Mucosa of descending colon (tissue), 3 donors: ENCODE results near the gene SMC3. TPM values are rescaled to one million over a fixed set of nuclear protein-coding genes. Genes with fewer than 3 reads are reported as not detected.
"Not testable (repeated sequence)": the region's sequence is repeated elsewhere in the genome, so short reads cannot be mapped to it uniquely, and the experiment has no call there.

Experiments used
- ATAC-seq: fragments of 200-7000 bp; cut with Tn5 transposase; one replicate; pipeline ENCODE4 v1.9.1; 2020; ENCODE audit warnings: mild to moderate bottlenecking, moderate library complexity
- DNase-seq, 3 donors: peaks; one replicate each; pipeline ENCODE4 v3.0.0-alpha.2; 2020
- H3K36me3 ChIP-seq: fragments of 200-600 bp; one replicate; pipeline ENCODE4 v1.8.0; 2021; ENCODE audit warnings: low read depth, mild to moderate bottlenecking
- H3K4me1 ChIP-seq: fragments of 200-600 bp; one replicate; pipeline ENCODE4 v1.8.0; 2021; ENCODE audit warnings: low read depth, mild to moderate bottlenecking
- H3K4me3 ChIP-seq: fragments of 200-600 bp; one replicate; pipeline ENCODE4 v1.8.0; 2021; ENCODE audit warnings: mild to moderate bottlenecking
- H3K9me3 ChIP-seq: fragments of 200-600 bp; one replicate; pipeline ENCODE4 v1.8.0; 2021; ENCODE audit warnings: mild to moderate bottlenecking
- CTCF ChIP-seq: fragments of 200-600 bp; IDR thresholded peaks from one replicate; pipeline ENCODE4 v1.8.0; 2022; ENCODE audit warnings: antibody characterized with exemption, mild to moderate bottlenecking
- intact Hi-C, 2 donors: fragments of 100-400 bp; cut with DNase I in 1 of 2; cut with micrococcal nuclease in 1 of 2; formaldehyde crosslinking; loops; one replicate each; pipeline versions ENCODE4 v1.11.0 to v1.11.1; 2022; cut with DNase I, micrococcal nuclease
- total RNA-seq, 3 donors: library from RNA; stranded (reverse); fragmentation: NEBNext Ultra II Directional in 2 of 3; extraction: Animal tissue kit (Norgen Biotek cat#: 25700) in 2 of 3; gene quantifications; one replicate each; pipeline versions ENCODE4 v1.2.1 to v1.2.4, GENCODE V29; 2021 to 2023
- donor health status: DM: no; HTN: no; CAD: no; lungs with moderate emphysema.
- donor health status: DM: no; HTN: no; CAD: no.
- donor health status: DM: no; HTN: yes; CAD: no.

SMC3 gene
- total RNA-seq, 3 donors from 2014 or later = 24.1 to 36.3 (median 27.3) TPM

DNA sequence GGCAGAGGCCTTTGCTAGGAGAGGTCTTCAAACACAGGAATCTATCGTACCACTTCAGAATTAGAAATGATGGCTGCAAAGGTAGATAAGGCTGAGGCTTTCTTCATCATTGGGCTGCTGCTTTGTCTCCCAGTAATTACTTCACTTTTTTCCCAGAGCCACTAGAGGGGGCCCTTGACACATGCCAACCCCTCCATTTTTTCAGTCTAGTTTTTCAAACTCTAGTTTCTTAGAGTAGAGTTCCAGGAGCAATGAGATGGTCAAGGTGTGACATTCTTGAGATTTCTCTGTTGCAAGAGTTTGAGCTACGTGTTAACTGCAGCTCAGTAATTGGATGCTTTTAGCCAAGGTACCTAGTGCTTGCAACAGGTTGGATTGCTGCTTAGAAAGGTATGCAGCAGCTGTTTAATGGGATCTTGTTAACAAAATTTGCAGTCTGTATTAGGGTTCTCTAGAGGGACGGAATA is 42.8 kb downstream of the SMC3 start:
- intact Hi-C loops = no loop called here
- peak in 1 of 3 donors; percentile 47 for DNase-seq
- Histone ChIP-seq H3K36me3 (no peaks in the 10 kb centered on the region), H3K4me3 (no peak overlapping the region), H3K4me1 (no peaks in the 10 kb centered on the region), H3K9me3 (no peaks in the 10 kb centered on the region)
- peak; percentile 82 for ATAC-seq
- TF ChIP-seq CTCF = peak; percentile 64

DNA sequence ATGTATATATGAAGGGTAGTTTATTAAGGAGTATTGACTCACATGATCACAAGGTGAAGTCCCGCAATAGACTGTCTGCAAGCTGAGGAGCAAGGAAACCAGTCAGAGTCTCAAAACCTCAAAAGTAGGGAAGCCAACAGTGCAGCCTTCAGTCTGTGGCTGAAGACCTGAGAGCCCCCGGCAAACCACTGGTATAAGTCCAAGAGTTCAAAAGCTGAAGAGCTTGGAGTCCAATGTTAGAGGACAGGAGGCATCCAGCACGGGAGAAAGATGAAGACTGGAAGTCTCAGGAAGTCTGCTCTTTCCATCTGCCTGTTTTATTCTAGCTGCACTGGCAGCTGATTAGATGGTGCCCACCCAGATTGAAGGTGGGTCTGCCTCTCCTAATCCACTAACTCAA is 43.3 kb downstream of the SMC3 start:
- ATAC-seq, H3K4me1 ChIP-seq, H3K9me3 ChIP-seq, H3K36me3 ChIP-seq, H3K4me3 ChIP-seq, DNase-seq, intact Hi-C loops: not testable (repeated sequence)

- TF ChIP-seq CTCF = no peak
- intact Hi-C loops = no loop called here
- no peaks in the 10 kb centered on the region for H3K4me1 ChIP-seq
- ATAC-seq (no peak), DNase-seq (no peak)
- H3K36me3 ChIP-seq = no peaks in the 10 kb centered on the region
- H3K4me3 ChIP-seq = no peak overlapping the region
- no peaks in the 10 kb centered on the region for H3K9me3 ChIP-seq
These were observed 44.6 kb downstream of the SMC3 start for GRCh38 chr10:110612087-110612486.

DNA sequence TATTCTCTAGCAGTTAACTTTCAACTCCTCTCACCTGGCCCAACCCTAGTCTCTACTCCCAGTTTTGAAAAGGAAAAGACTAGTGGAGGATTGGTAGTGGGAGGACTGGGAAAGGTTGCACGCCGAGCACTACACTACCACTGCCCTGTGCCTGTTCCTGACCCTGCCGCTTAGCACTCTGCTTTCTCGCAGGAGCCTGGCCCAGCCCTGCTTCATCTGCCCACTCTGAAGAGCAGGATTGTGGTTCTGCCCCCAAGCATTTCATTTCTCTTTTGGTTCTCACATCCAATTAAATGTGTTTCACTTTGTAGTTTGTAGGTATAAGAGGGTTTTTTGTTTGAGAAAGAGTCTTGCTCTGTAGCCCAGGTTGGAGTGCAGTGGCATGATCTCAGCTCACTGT is 45.1 kb downstream of the SMC3 start:
- H3K4me3 ChIP-seq = no peak overlapping the region
- ATAC-seq (no peak), DNase-seq (no peak)
- H3K36me3 ChIP-seq = no peaks in the 10 kb centered on the region
- H3K9me3 ChIP-seq = no peaks in the 10 kb centered on the region
- H3K4me1 ChIP-seq = no peaks in the 10 kb centered on the region
- intact Hi-C loops = no loop called here
- TF ChIP-seq CTCF = no peak

DNA sequence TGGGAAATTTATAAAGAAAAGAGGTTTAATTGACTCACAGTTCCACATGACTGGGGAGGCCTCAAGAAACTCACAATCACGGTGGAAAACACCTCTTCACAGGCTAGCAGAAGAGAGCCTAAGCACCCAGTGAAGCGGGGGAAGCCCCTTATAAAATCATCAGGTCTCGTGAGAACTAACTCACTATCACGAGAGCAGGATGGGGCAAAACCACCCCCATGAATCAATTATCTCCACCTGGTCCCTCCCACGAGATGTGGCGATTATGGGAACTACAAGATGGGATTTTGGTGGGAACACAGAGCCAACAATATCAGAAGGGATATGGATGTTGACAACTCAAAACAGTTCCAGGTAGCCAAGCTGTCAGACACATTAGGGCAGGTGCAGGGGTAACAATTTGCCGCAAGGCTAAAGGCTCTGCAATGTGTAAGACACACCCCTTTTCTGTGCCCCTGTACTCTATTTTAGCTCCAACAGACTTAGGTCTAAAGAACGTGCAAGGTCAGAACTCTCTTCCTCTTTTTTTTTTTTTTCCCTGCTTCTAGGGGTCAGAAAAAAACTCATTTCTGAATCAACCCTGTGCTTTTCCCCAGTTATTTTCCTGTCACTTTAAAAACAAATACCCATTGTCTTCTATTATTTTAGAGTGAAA is 46.0 kb downstream of the SMC3 start:
- TF ChIP-seq CTCF = no peak
- H3K4me1 ChIP-seq = no peaks in the 10 kb centered on the region
- H3K9me3 ChIP-seq = no peaks in the 10 kb centered on the region
- H3K4me3 ChIP-seq = no peak overlapping the region
- ATAC-seq (no peak), DNase-seq (no peak)
- H3K36me3 ChIP-seq = no peaks in the 10 kb centered on the region
- intact Hi-C loops = no loop called here

- intact Hi-C loops = no loop called here
These were observed 46.6 kb downstream of the SMC3 start for GRCh38 chr10:110613996-110614495.

More at GRCh38 chr10:110613996-110614495, 46.6 kb downstream of the SMC3 start:
- DNase-seq (no peak), ATAC-seq (no peak)
- Histone ChIP-seq H3K9me3 (no peaks in the 10 kb centered on the region), H3K4me1 (no peaks in the 10 kb centered on the region), H3K4me3 (no peak overlapping the region), H3K36me3 (no peaks in the 10 kb centered on the region)
- TF ChIP-seq CTCF = no peak
